Right lobe of liver (tissue), 6 donors: ENCODE data around the gene PLAC1. TPM values are rescaled to one million over a fixed set of nuclear protein-coding genes. Genes with fewer than 3 reads are reported as not detected.

Experiments
- ATAC-seq, 4 donors: fragments of 200-7000 bp; cut with Tn5 transposase; one replicate each; pipeline ENCODE4 v1.9.1; 2020; ENCODE audit warnings: mild to moderate bottlenecking in 4 of 4, moderate library complexity in 4 of 4
- DNase-seq, 3 donors: peaks; one replicate each; pipeline ENCODE4 v3.0.0-alpha.2; 2020
- H3K27ac ChIP-seq, 3 donors: fragments of 200-600 bp; one replicate each; pipeline ENCODE4 v1.8.0; 2022
- H3K27me3 ChIP-seq, 2 donors: fragments of 200-600 bp; one replicate each; pipeline ENCODE4 v1.8.0; 2022
- H3K36me3 ChIP-seq, 4 donors: fragments of 200-600 bp; sonication (generic) in 1 of 4; one replicate each; pipeline versions ENCODE4 v1.5.1 to v1.8.0; 2017 to 2022; ENCODE audit warnings: control low read depth in 1 of 4
- H3K4me1 ChIP-seq, 4 donors: fragments of 200-600 bp; sonication (generic) in 1 of 4; one replicate each; pipeline versions ENCODE4 v1.5.1 to v1.8.0; 2017 to 2022; ENCODE audit warnings: control low read depth in 1 of 4
- H3K4me3 ChIP-seq, 3 donors: fragments of 200-600 bp; one replicate each; pipeline ENCODE4 v1.8.0; 2022
- H3K9me3 ChIP-seq, 4 donors: fragments of 200-600 bp; sonication (generic) in 1 of 4; one replicate each; pipeline versions ENCODE4 v1.5.1 to v1.8.0; 2017 to 2022; ENCODE audit warnings: control low read depth in 1 of 4
- POLR2A ChIP-seq: fragments of 450-650 bp; IDR thresholded peaks from one replicate; pipeline ENCODE4 v1.6.1; 2017; ENCODE audit warnings: antibody characterized with exemption, mild to moderate bottlenecking
- WGBS: methylation state at CpG from one replicate; pipeline ENCODE4 v1.1.6; 2018; ENCODE audit warnings: low coverage, low lambda C conversion rate; ENCODE audit not compliant: insufficient coverage; ENCODE audit errors: missing lambda C conversion rate; 5-methylcytosine and 5-hydroxymethylcytosine counted together
- intact Hi-C, 2 donors: fragments of 100-400 bp; cut with DNase I; formaldehyde crosslinking; loops; one replicate each; pipeline versions ENCODE4 v1.11.2 to v1.14.1; 2022
- total RNA-seq, 6 experiments: library from RNA; depleted of rRNA in 2 of 6; stranded (reverse); fragments of >200 nt in 2 of 6; fragmentation: NEBNext Ultra II Directional in 3 of 6; extraction: Animal tissue kit (Norgen Biotek cat#: 25700) in 3 of 6; gene quantifications; one replicate each; pipeline versions ENCODE4 v1.1.0 to v1.2.4, GENCODE V29; 2016 to 2023
- TF ChIP-seq, protein P1 (sequence below), 4 donors: fragments of 200-600 bp in 3 of 4; fragments of 450-650 bp in 1 of 4; IDR thresholded peaks; one replicate each; pipeline versions ENCODE4 v1.5.1 to v1.8.0; 2016 to 2022; ENCODE audit warnings: antibody characterized with exemption in 4 of 4, mild to moderate bottlenecking in 2 of 4
- donor health status: DM: no; HTN: yes; CAD: no.
- donor health status: DM: no; HTN: no; CAD: no.
- donor health status: DM: no; HTN: no; CAD: no.
- donor health status: DM: no; HTN: yes; CAD: no.
- donor health status: DM: no; HTN: yes; CAD: no.

PLAC1 gene
- total RNA-seq, 6 experiments from 2014 or later = not detected

DNA sequence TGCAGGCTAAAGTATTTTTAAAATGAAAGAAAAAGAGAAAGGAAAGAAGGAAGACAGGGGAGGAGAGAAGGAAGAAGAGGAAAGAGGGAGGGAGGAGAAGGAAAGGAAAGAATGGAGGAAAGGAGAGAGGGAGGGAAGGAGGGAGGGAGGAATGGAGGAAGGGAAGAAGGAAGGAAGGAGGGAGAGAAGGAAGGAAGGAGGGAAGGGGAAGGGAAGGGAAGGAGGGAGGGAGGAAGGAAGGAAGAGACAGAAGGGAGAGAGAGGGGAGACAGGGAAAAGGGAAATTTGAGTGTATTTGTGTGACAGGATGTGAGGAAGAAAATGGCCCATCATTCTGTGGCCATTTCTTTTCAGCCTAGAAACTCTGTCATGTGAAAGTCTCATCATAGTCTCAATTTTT is 14.9 kb upstream of the PLAC1 start:
- no peaks in the 10 kb centered on the region for H3K9me3 ChIP-seq
- H3K36me3 ChIP-seq = no peaks in the 10 kb centered on the region
- intact Hi-C loops = no loop called here
- no peak overlapping the region for H3K27ac ChIP-seq
- H3K4me3 ChIP-seq = no peak overlapping the region
- no peaks in the 10 kb centered on the region for H3K4me1 ChIP-seq
- TF ChIP-seq POLR2A = no peak
- TF ChIP-seq, protein P1, sequence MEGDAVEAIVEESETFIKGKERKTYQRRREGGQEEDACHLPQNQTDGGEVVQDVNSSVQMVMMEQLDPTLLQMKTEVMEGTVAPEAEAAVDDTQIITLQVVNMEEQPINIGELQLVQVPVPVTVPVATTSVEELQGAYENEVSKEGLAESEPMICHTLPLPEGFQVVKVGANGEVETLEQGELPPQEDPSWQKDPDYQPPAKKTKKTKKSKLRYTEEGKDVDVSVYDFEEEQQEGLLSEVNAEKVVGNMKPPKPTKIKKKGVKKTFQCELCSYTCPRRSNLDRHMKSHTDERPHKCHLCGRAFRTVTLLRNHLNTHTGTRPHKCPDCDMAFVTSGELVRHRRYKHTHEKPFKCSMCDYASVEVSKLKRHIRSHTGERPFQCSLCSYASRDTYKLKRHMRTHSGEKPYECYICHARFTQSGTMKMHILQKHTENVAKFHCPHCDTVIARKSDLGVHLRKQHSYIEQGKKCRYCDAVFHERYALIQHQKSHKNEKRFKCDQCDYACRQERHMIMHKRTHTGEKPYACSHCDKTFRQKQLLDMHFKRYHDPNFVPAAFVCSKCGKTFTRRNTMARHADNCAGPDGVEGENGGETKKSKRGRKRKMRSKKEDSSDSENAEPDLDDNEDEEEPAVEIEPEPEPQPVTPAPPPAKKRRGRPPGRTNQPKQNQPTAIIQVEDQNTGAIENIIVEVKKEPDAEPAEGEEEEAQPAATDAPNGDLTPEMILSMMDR (IDR thresholded peaks at IDR 0.05) = no peak
- ATAC-seq = no peak
- no peaks in the 10 kb centered on the region for H3K27me3 ChIP-seq
- no peak for DNase-seq

DNA sequence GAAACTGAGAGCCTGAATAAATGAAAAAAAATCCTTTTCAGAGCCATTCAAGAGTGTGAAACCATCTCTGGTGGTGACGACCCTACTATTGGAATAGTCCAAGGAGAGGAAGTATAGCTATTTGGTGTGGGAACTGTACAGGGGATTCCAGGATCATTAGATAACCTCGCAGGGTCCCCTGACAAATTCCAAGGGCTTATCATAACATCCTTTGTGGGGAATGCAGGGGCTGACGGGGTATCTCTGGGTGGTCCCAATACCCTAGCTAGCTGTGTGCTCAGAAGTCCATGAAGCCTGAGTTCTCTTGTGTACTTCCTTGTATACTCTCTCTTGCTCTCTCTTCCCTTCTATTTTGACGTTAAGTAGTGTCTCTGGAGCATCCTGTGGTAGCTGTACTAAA is 13.8 kb upstream of the PLAC1 start:
- H3K27ac ChIP-seq = no peak overlapping the region
- intact Hi-C loops = no loop called here
- no peaks in the 10 kb centered on the region for H3K36me3 ChIP-seq
- H3K27me3 ChIP-seq = no peaks in the 10 kb centered on the region
- WGBS = 32% methylated on average over 3 of the region's 4 CpGs
- no peaks in the 10 kb centered on the region for H3K9me3 ChIP-seq
- ATAC-seq (no peak), DNase-seq (no peak)
- TF ChIP-seq, protein P1 (IDR thresholded peaks at IDR 0.05) = no peak
- no peak for TF ChIP-seq POLR2A
- H3K4me3 ChIP-seq = no peak overlapping the region
- no peaks in the 10 kb centered on the region for H3K4me1 ChIP-seq

DNA sequence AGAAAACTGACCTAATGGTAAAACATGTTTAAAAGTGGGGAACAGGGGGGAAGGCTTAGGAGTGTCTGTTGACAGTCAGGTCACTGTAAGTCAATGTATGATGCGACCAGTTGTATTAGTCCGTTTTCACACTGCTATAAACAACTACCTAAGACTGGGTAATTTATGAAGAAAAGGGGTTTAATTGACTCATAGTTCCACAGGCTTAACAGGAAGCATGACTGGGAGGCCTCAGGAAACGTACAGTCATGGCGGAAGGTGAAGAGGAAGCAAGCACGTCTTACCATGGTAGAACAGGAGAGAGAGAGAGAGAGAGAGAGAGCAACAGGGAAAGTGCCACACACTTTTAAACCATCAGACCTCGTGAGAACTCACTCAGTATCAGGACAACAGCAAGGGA is 13.0 kb upstream of the PLAC1 start:
- Histone ChIP-seq H3K9me3 (no peaks in the 10 kb centered on the region), H3K27ac (no peak overlapping the region), H3K4me1 (no peaks in the 10 kb centered on the region), H3K36me3 (no peaks in the 10 kb centered on the region), H3K4me3 (no peak overlapping the region), H3K27me3 (no peaks in the 10 kb centered on the region)
- WGBS = 55% methylated on average over 4 of the region's 6 CpGs
- TF ChIP-seq POLR2A = no peak
- TF ChIP-seq, protein P1 (IDR thresholded peaks at IDR 0.05) = no peak
- no peak for ATAC-seq
- intact Hi-C loops = no loop called here
- no peak for DNase-seq

DNA sequence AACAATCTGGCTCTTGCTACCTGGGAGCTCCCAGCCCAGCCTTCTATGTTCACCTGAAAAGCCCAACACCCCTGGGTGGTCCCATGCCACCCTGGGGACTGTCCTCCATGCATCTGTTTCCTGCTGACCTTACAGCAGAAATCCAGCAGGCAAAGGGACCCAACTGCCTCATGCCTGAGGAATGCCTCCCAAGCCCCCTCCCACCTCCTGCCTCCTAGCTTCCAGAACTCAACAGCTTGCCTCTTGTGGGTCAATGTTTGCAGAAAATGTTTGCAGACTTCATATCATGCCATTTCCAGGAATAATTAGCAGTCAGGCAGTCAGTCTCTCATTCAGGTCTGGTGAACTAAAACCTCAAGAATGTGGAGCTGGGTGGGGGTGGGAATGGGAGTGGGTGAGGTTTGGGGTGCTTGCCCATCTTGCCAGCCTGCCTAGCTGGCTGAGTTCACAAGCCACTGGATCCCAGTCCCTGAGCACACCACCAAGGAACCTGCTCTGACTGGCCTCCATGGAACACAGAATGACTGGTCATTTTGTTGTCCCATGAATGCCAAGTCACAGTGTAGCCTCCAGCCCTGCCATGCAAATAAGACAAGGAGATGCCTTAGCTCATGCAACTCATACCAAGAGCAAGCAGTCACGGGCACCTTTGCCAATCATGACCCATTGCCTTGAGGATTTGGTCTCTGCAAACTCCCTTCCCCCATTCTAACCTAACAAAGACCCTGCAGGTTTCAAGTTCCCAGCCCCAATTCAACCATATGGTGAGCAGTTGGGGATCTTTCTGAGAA is 12.1 kb upstream of the PLAC1 start:
- Histone ChIP-seq H3K4me3 (no peak overlapping the region), H3K27me3 (no peaks in the 10 kb centered on the region), H3K27ac (no peak overlapping the region), H3K4me1 (no peaks in the 10 kb centered on the region), H3K36me3 (no peaks in the 10 kb centered on the region), H3K9me3 (no peaks in the 10 kb centered on the region)
- intact Hi-C loops = no loop called here
- ATAC-seq (no peak), DNase-seq (no peak)
- TF ChIP-seq, protein P1 (IDR thresholded peaks at IDR 0.05) = no peak
- no peak for TF ChIP-seq POLR2A
- WGBS = 0% methylated on average over 1 of the region's 1 CpG
